Prostate gland (tissue), 2 donors: ENCODE data around the gene CNOT8.

Experiments used
- CTCF ChIP-seq, 4 experiments: fragments of 200-600 bp in 2 of 4; fragments of 450-650 bp in 2 of 4; sonication (generic) in 2 of 4; IDR thresholded peaks; 1 replicate in 3 of 4; 2 replicates in 1 of 4; pipeline ENCODE4 v1.5.1; 2016 to 2019; ENCODE audit warnings: antibody characterized with exemption in 4 of 4, mild to moderate bottlenecking in 2 of 4, moderate library complexity in 2 of 4
- POLR2A ChIP-seq: fragments of 450-650 bp; IDR thresholded peaks from one replicate; pipeline ENCODE4 v1.6.1; 2016; ENCODE audit warnings: antibody characterized with exemption, mild to moderate bottlenecking
- POLR2AphosphoS5 ChIP-seq: sonication (generic); formaldehyde crosslinking; IDR thresholded peaks from one replicate; pipeline ENCODE4 v1.6.1; 2017; ENCODE audit warnings: antibody characterized with exemption

GRCh38 chr5:154830596-154830995 lies 27.8 kb upstream of the CNOT8 start:
- TF ChIP-seq CTCF (IDR thresholded peaks at IDR 0.05) (no peak), POLR2AphosphoS5 (no peak), POLR2A (no peak)
